HG03432 (cell line): ENCODE data around the gene TRIM15.
"Not testable (repeated sequence)": the region's sequence is repeated elsewhere in the genome, so short reads cannot be mapped to it uniquely, and the experiment has no call there.

Experiments used
- ATAC-seq: cut with Tn5 transposase; IDR thresholded peaks from one replicate; pipeline ENCODE4 v1.9.1; 2021; ENCODE audit warnings: mild to moderate bottlenecking, moderate library complexity; ENCODE audit not compliant: unreplicated experiment

TRIM15 gene

DNA sequence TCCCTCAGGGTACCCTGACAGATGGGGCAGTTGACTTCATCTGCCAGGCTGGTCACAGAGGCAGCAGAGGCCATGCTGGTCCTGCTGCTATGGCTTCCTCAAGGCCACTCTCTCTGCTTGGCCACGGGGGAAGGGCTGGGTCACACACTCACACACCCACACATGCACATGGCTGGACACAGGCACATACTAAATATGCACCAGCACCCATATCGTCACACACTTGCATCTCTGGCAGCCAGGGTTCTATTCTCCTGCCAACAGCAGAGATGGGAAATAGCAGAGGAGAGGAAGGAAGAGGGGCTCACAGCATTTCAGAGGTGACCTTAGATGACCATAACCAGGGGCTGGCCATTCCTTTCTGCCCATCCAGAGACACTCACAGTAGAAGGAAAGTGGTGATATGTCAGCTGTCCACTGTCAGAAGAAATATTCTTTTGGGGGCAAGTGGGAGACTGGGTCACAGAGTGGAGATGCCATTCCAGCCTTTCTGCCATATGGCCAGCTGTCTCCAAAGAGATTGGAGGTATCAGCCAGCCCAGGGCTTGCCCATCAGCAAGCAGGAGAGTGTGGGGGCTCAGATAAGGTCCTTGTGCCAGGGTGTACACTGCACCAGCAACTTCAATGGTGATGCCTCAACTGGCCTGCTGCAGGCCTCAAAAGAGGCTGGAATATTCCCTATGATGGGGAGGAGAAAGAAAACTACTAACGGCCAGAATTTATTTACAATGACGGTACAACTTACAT lies 2.4 kb upstream of the TRIM15 start, which contains the start of gene TRIM10:
Gene TRIM10 (minus strand): TSS at position 427 of the 747 bp plus-strand sequence. CDS start 353 bp downstream, at position 74.
- no peak for ATAC-seq

DNA sequence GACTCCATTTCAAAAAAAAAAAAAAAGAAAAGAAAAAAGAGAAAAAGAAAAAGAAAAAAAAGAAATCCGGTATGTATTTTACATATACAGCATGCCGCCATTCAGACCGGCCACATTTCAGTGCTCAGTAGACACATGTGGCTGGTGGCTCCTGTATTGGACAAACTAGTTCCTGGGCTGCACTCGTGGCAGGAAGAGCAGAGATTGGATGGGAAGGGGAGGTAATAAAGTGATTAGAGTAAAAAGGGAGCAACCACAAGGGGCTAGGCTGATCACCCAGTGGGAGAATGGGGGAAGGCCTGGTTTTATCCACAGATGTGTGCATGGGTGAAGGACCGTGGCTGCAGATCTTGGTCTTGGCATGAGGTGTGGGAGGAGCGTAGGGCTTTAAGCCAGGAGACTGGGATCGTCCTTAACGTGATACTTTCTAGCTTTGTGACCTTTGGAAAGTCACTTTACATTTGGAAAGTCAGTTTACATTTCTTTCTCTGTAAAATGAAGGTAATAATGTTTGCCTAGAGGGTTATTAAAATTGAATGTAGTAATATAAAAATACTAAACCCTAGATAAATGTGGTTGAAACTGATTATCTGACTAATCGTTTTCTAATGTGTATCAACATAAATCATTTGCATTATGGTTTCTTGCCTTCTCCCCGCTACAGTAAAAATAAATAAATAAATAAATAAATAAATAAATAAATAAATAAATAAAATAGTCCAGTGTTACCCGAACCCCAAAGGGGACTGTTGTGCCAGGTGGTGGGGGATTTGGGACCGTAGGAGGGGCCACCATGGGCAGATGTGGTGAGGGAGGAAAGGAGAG lies 869 bp upstream of the TRIM15 start:
- no peak for ATAC-seq

DNA sequence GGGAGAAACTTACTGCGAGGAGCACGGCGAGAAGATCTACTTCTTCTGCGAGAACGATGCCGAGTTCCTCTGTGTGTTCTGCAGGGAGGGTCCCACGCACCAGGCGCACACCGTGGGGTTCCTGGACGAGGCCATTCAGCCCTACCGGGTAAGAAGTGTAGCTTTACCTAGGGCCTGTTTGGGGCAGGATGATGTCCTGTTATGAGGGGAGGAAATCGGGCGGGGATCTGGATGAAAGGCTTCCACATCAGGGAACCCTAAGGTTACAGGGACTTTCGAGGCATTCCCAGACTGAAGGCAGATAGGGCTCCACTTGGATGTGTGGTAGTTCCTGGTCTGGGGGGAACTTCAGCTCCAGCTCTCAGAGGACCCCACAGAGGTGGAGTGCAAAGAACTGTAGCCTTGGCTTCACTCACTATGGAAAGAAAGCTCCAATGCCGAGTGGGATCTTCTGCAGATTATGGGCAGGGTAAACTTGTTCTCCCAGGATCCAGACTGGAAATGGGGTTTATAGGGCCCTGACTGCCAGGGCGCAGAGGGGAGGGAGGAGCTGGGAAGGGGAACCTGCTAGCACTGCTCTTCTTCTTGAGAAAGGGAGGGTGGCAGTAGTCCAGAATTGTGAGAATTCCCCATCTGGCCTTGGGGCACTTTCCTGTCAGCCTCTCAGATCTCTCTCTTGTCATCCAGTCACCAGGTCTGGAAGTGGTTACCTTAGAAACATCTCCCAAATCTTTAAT lies 740 bp downstream of the TRIM15 start:
- no peak for ATAC-seq

DNA sequence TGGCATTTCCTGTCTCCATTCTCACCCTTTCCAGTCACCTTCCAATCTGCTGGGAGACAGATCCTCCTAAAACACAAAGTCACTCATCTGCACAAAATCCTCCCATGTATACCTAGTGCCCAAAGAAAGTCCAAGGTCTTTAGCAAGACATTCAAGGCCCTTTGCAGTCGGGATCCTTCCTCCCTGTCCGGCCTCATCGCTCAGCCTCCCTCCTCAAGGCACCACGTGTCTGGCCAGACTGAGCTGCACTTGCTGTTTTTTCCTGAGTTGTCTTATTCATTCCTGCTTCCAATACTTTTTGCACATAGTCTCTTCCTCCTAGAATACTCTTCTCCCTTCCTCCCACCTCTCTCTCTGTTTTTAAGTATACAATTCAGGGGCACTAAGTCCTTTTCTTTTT lies 1.4 kb downstream of the TRIM15 start:
- no peak for ATAC-seq

DNA sequence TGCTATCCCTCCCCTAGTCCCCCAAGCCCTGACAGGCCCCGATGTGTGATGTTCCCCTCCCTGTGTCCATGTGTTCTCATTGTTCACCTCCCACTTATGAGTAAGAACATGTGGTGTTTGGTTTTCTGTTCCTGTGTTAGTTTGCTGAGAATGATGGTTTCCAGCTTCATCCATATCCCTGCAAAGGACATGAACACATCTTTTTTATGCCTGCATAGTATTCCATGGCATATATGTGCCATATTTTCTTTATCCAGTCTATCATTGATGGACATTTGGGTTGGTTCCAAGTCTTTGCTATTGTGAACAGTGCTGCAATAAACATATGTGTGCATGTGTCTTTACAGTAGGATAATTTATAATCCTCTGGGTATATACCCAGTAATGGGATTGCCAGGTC lies 1.9 kb downstream of the TRIM15 start:
- ATAC-seq = not testable (repeated sequence)

DNA sequence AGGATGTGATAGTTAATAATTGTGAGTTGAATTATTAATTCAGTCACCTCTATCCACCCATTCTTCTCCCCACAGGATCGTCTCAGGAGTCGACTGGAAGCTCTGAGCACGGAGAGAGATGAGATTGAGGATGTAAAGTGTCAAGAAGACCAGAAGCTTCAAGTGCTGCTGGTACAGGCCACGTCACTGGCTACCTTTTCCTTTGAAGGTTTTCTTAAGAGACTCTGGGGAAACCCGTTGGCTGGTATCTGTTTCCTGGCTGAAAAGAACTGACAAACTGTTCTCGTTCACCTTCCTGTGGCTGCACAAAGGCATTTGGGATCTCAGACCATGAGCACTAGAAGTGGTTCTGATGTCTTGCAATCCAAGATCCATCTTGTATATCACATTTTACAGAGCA lies 3.8 kb downstream of the TRIM15 start:
- ATAC-seq = no peak

DNA sequence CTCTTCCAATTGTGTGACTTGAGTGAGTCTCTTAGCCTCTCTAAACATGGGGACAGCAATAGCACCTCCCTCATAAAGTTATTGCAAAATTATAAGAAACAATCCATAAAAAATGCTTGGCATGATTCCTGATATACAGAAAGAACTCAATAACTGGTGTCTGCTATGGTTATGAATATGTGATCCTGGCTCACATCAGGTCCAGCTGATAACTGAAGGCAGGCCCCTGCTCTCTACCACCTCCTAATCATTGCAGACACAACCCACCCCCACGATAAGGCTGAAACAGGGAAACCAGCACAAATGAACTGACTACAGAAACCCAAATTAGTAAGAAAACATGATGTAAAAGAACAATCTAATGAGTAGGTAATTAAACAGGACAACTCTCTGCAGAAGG lies 5.4 kb downstream of the TRIM15 start:
- no peak for ATAC-seq

DNA sequence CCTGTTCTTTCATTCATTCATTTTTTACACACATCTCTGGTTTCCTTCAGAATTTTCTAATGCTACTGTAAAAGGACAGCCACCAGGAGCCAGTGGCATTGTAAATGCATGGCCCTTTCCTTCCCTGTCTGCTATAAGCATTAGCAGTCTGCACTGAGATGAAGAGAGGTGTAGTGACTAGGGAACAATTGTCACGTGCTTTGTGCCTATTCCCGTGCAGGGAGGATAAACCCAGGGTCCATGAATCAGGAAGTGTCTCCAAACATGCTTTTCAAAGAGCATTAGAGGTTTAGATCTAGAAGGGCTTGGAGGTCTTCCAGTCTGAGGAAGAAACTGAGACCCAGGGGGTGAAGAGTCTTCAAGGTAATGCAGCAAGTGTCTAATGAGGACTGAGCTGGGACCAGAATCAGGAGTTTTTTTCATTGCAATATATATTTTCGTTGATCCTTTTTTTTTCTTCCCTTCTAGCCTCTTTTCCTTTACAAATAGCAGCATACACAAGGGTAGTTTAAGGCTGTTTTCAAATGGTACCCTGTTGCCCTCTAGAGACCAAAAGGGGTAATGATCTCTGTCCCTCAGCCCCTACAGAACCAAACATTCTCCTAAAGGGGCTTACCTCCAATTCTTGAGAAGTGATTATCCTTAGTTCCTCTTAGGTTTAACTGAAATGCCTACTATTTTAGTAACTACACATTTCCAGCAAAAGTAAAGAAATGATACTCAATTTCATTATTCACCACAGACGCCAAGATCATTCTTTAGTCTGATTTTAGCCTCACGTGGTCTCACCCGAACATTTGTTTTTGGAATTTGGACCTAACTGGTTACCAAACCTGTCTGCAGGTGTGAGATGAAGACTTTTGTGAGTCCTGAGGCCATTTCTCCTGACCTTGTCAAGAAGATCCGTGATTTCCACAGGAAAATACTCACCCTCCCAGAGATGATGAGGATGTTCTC lies 6.6 kb downstream of the TRIM15 start:
- ATAC-seq = no peak

DNA sequence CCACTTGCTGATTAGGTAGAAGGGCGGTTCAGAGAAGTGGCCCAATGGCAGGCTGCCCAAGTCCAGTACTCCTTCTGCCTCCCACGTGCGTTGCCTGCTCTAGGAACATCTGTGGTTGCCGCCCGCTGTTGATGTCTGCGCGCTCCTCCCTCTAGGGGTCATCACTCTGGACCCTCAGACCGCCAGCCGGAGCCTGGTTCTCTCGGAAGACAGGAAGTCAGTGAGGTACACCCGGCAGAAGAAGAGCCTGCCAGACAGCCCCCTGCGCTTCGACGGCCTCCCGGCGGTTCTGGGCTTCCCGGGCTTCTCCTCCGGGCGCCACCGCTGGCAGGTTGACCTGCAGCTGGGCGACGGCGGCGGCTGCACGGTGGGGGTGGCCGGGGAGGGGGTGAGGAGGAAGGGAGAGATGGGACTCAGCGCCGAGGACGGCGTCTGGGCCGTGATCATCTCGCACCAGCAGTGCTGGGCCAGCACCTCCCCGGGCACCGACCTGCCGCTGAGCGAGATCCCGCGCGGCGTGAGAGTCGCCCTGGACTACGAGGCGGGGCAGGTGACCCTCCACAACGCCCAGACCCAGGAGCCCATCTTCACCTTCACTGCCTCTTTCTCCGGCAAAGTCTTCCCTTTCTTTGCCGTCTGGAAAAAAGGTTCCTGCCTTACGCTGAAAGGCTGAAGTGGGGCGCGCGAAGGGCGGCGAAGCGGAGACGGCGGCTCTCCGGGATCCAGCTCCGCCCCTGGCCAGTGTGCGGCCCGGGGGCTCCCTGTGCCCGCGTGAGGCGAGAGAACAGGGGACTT lies 8.5 kb downstream of the TRIM15 start:
- ATAC-seq = no peak

DNA sequence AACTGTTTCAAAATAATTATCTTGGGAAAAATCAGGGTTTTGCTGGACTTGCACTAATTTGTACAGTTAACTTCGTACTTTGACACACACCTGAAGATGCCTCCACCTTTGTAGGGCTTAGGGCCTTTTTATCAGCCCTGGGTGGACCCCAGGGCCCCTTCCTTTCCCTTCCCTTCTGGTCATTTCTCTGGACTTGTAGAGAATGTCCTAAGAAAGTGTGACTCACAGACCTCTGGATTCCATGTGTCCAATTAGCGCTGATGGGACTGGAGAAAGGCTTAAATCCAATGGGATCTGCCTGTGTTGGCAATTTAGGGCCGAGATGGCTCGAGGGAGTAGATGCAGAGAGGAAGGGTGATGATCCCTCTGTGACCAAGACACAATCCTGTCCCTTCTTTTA lies 9.3 kb downstream of the TRIM15 start:
- no peak for ATAC-seq

DNA sequence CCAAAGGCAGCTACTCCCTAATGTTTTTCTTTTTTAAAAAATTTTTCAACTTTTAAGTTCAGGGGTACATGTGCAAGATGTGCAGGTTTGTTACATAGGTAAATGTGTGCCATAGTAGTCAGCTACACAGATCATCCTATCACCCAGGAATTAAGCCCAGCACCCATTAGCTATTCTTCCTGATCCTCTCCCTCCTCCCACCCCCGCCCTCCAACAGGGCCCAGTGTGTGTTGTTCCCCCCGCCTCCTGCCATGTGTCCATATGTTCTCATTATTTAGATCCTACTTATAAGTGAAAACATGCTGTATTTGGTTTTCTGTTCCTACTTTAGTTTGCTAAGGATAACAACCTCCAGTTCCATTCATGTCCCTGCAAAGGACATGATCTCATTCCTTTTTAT lies 12.4 kb downstream of the TRIM15 start:
- ATAC-seq = no peak

DNA sequence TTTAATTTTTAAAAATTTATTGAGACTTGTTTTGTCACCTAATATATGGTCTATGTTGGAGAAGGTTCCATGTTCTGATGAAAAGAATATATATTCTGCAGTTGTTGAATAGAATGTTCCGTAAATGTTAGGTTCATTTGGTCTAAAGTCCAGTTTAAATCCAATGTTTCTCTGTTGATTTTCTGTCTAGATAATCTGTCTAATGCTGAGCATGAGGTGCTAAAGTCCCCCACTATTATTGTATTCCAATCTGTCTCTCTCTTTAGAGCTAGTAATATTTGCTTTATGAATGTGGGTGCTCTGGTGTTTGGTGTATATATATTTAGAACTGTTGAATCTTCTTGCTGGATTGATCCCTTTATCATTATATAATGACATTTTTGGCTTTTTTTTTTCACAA lies 15.5 kb downstream of the TRIM15 start:
- no peak for ATAC-seq

DNA sequence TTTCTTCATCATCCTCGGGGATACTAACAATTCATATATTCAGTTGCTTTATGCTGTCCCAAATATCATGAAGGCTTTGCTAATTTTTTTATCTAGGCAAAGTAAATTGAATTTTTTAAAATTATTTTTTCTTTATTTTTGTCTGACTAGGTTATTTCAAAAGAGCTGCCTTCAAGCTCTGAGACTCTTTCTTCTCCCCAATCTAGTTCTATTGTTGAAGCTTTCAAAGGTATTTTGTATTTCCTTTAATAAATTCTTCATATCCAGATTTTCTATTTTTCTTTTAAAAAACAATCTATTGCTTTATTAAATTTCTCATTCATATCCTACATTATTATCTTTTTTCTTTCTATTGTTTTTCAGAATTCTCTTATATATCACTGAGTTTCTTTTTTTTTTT lies 16.8 kb downstream of the TRIM15 start:
- no peak for ATAC-seq

DNA sequence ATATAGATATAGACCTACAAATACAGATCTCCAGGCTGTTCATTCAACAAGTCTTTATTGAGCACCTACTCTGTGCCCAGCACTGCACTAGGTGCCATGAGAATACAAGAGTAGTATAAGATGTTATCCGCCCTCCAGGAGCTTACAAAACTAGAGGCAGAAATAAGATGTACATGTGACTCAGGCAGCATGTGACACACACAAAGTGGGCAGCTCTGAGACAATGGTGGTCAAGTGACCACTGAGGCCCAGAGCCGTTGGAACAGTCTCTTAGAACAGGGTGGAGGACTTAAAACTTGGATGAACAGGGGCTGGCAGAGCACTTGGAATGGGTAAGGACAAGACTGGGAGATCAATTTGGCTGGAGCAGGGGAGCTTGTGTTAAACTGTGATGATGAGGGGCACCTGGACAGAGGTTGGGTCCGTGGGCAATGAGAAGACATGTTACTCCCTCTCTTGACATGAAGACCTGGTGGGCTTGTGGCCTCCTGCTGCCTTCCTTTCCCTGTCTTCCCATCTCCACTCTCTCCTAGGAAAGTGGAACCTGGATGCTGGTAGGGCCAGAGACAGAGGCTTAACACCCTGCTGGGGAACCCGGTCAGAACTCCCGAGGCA lies 21.2 kb downstream of the TRIM15 start:
- ATAC-seq = no peak

DNA sequence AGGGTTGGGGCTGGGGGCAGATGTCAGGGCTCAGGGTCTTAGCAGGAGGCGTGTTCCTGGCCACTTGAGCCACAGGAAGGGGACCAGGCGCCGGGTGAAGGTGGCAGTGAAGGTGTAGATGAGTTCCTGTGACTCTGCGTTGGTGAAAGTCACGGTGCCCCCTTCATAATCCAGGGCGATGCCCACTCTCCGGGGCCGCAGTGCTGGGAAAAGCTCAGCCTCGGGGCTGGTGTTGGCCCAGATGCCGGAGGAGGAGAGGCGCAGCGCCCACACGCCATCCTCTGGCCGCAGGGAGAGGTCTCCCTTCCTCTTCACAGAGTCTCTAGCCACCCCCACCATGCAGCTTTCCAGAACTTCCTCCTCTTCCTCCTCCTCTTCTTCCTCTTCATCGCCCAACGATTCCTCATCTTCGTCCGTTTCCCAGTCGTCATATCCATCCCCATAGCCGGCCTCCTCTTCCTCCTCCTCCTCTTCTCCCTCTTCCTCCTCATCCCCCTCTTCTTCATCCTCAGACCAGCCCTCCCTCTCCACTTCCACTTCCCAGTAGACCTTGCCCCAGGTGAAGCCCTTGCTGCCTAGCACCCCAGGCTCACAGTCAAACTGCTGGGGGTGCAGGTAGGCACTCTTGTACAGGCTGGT lies 22.6 kb downstream of the TRIM15 start:
- no peak for ATAC-seq

DNA sequence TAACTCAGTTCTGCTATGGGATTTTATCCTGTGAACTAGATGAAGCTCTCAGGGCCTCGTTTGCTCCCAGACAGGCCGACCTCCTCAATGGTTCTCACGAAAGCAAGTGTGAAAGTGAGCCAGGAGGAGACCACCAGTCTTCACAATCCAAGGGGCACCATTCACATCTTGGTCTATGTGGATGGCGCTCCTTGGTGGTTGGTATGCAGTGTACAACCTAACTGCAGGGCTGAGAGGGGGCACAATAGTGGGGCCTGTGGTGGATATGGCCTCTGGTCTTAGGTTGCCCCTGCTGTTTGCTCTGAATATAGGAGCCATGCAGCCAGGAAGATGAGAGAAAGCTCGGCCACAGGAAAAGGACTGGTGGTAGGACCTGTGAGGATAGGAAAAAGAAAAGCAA lies 25.2 kb downstream of the TRIM15 start:
- ATAC-seq = no peak

DNA sequence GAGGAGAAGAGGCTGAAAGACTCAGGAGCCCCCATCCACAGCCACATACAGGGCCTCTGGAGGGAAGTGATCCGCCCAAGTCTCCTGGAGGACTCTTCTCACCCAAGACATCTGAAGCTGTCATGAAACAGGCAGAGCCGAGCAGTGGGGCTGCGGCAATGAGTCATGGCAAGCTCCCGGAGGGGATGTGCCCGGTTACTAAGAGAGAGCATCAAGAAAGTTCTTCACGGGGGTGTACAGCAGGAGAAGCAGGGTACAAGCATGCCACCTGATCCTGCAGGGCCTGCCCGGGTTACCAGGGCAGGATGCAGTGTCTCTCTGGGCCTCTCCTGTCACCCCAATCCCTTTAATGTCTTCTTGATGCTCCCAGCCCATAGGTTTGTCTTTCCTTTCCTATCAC lies 28.7 kb downstream of the TRIM15 start:
- no peak for ATAC-seq

DNA sequence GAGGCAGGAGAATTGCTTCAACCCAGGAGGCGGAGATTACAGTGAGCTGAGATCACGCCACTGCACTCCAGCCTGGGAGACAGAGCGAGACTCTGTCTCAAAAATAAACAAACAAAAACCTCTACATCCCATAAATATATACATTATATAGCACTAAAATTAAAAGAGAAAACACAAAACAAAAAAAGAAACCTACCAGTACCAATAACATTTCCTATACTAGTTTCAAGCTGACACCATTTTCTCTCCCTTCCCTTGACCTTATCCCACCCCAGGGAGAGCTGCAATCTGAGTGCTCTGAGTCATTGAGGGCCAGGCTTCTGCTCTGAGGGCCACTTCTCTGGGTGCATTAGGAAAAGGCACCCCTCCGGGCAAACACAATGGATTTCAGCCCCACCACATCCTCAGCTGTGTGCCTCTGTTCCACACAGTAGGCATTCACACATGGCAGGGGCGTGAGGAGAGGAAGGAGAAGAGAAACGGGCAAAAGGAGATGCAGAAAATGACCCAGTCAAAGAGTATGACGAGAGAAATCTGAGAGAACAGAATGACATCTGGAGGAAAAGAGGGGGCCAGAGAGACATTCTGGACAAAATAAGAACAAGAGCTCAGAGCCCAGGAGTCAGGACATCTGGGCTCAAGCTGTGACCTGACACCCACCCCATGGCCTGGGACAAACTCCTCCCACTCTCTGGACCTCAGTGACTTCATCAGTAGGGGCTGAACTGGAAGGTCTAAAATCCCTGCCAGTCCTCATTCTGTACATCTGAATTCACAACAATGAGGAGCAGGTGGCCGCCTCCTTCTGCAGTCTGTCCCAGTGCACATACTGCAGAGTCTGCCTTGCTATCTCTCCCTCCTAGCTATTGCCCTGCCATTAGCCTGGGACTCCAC lies 31.7 kb downstream of the TRIM15 start:
- ATAC-seq = no peak
